Measurements from ENCODE around the gene GBGT1. TPM values are rescaled to one million over a fixed set of nuclear protein-coding genes. Genes with fewer than 3 reads are reported as not detected.

Gene GBGT1
- total and polyA plus RNA-seq, 2 donors (not counting 1 experiment from before 2014, with no cell fraction given), result 19.6 to 52.7 TPM

DNA sequence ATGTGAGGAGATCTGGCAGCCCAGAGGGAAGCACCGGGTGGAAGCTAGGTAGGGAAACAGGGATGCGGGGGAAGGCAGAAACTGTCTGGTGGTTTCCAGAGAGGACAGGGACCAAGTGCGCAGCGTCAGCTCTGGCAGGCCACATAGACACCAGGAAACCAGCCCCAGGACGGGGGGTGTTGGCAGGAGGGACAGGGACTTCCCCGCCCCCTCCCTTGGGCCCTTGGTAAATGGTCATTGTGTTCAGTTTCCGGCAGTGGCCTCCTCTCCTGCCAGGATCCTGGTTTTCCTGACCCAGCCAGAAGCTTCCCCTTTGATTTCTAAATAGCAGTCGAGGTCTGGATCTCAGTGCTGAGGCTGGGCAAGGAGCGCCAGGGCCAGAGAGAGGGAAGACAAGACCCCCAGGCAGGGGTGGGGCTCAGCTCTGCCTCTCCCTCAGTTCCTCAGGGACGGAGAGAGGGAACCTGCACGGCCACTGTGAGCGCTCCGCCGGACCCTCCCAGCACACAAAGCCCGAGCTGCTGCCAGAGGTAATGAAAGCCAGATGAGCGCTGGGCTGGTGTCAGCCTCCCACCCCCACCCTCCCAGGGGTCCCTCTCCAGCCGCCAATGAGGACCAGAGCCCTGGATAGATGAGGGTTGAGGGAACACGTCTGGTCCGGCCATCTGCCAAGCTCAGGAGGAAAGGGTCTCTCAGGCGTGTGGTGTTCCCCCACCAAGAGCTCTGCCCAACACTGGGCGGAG, 44.4 kb downstream of the GBGT1 start:
- Mint-ChIP-seq H3K27ac (peak overlapping the region; percentile 65), H3K4me1 (peaks cover 67% of the 10 kb centered on the region), H3K9me3 (ENCODE audit: insufficient read depth) (no peaks in the 10 kb centered on the region), H3K27me3 (no peaks in the 10 kb centered on the region), H3K4me3 (peak overlapping the region; percentile 86)
- Histone ChIP-seq H3K36me3 (replicated peaks in 1 of 2; ENCODE audit: control extremely low read depth in 1 of 2, control insufficient read depth in 1 of 2, extremely low read depth in 1 of 2, insufficient read depth in 2 of 2, low read length in 1 of 2) (no peaks in the 10 kb centered on the region), H3K27ac (ENCODE audit: low read length in 2 of 2) (no peak overlapping the region), H3K4me2 (replicated peaks; ENCODE audit: low read depth, low read length, poor library complexity, severe bottlenecking) (peak overlapping the region; percentile 100), H3K9ac (ENCODE audit: low read length) (no peak overlapping the region), H3K27me3 (replicated peaks in 1 of 4; ENCODE audit: control extremely low read depth in 1 of 4, control insufficient read depth in 3 of 4, insufficient read depth in 4 of 4, low read length in 3 of 4) (no peaks in the 10 kb centered on the region), H3K79me2 (ENCODE audit: control insufficient read depth, insufficient read depth, low read length) (peaks cover 61% of the 10 kb centered on the region), H3K9me3 (ENCODE audit: control extremely low read depth in 1 of 3, control insufficient read depth in 2 of 3, insufficient read depth in 1 of 3, low read length in 2 of 3) (no peaks in the 10 kb centered on the region), H3K4me1 (ENCODE audit: control insufficient read depth in 2 of 2, insufficient read depth in 2 of 2, low read length in 2 of 2) (peaks cover 40 to 55% of the 10 kb centered on the region in 2 donors), H2AFZ (ENCODE audit: insufficient read depth, low read depth, low read length, poor library complexity, severe bottlenecking) (no peak overlapping the region), H4K20me1 (ENCODE audit: control insufficient read depth, insufficient read depth, low read length, poor library complexity, severe bottlenecking) (peaks cover 57% of the 10 kb centered on the region), H3K4me3 (ENCODE audit: control extremely low read depth in 1 of 5, extremely low read depth in 1 of 5, insufficient read depth in 1 of 5, low read depth in 2 of 5, low read length in 4 of 5) (no peak overlapping the region)
- no peak for DNase-seq
- ChIA-PET CTCF (interaction anchor here (1.5 to 26.5 kb wide), 3 partner anchors 18 to 29 kb away, joined by 6 to 599 read pairs (median 7); no protein-coding TSS in a partner anchor), POLR2A (interaction anchor here (0.9 to 1.4 kb wide), 2 partner anchors 8 to 11 kb away, joined by 3 read pairs; no protein-coding TSS in a partner anchor)
- intact Hi-C loops (cut with micrococcal nuclease), result loop anchor here (10.0 kb wide), 1 partner anchor 356 kb away; the partner anchor contains the start of gene SLC2A6
- ATAC-seq (ENCODE audit: low read depth), result no peak
- TF ChIP-seq EZH2 (IDR thresholded peaks at IDR 0.05; ENCODE audit: borderline replicate concordance, insufficient read depth, low read depth, low read length, poor library complexity, severe bottlenecking), result no peak
- TF ChIP-seq, protein P1, sequence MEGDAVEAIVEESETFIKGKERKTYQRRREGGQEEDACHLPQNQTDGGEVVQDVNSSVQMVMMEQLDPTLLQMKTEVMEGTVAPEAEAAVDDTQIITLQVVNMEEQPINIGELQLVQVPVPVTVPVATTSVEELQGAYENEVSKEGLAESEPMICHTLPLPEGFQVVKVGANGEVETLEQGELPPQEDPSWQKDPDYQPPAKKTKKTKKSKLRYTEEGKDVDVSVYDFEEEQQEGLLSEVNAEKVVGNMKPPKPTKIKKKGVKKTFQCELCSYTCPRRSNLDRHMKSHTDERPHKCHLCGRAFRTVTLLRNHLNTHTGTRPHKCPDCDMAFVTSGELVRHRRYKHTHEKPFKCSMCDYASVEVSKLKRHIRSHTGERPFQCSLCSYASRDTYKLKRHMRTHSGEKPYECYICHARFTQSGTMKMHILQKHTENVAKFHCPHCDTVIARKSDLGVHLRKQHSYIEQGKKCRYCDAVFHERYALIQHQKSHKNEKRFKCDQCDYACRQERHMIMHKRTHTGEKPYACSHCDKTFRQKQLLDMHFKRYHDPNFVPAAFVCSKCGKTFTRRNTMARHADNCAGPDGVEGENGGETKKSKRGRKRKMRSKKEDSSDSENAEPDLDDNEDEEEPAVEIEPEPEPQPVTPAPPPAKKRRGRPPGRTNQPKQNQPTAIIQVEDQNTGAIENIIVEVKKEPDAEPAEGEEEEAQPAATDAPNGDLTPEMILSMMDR (IDR thresholded peaks at IDR 0.05), result no peak
- WGBS (ENCODE audit: insufficient coverage), result 89% methylated on average over 20 of the region's 21 CpGs

DNA sequence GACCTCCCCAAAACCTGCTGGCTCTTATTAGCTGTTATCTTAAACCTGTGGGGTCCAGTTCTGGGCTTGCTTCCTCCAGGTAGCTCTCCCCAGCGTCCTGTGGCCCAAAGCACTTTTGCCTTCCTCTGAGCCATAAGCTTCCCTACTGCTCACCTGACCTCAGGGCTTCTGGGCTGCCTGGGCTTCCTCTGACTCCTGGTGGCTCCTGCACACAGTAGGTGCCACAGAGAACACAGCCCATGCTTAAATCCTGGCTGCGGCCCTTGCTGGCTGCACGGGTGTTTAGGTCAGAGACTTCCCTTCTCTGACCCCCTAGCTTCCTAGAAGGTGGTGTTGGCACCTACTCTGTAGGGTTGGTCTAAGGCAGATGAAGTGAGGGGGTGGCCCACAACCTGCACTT, 45.1 kb downstream of the GBGT1 start:
- Histone ChIP-seq H3K9ac (ENCODE audit: low read length) (no peak overlapping the region), H3K9me3 (ENCODE audit: control extremely low read depth in 1 of 3, control insufficient read depth in 2 of 3, insufficient read depth in 1 of 3, low read length in 2 of 3) (no peaks in the 10 kb centered on the region), H3K4me1 (ENCODE audit: control insufficient read depth in 2 of 2, insufficient read depth in 2 of 2, low read length in 2 of 2) (peaks cover 47 to 62% of the 10 kb centered on the region in 2 donors), H3K27me3 (replicated peaks in 1 of 4; ENCODE audit: control extremely low read depth in 1 of 4, control insufficient read depth in 3 of 4, insufficient read depth in 4 of 4, low read length in 3 of 4) (no peaks in the 10 kb centered on the region), H4K20me1 (ENCODE audit: control insufficient read depth, insufficient read depth, low read length, poor library complexity, severe bottlenecking) (peaks cover 64% of the 10 kb centered on the region), H3K36me3 (replicated peaks in 1 of 2; ENCODE audit: control extremely low read depth in 1 of 2, control insufficient read depth in 1 of 2, extremely low read depth in 1 of 2, insufficient read depth in 2 of 2, low read length in 1 of 2) (no peaks in the 10 kb centered on the region), H3K27ac (ENCODE audit: low read length in 2 of 2) (no peak overlapping the region), H3K4me3 (ENCODE audit: control extremely low read depth in 1 of 5, extremely low read depth in 1 of 5, insufficient read depth in 1 of 5, low read depth in 2 of 5, low read length in 4 of 5) (no peak overlapping the region), H3K4me2 (replicated peaks; ENCODE audit: low read depth, low read length, poor library complexity, severe bottlenecking) (no peak overlapping the region), H2AFZ (ENCODE audit: insufficient read depth, low read depth, low read length, poor library complexity, severe bottlenecking) (no peak overlapping the region), H3K79me2 (ENCODE audit: control insufficient read depth, insufficient read depth, low read length) (peaks cover 65% of the 10 kb centered on the region)
- Mint-ChIP-seq H3K27me3 (no peaks in the 10 kb centered on the region), H3K27ac (peak overlapping the region; percentile 65), H3K4me3 (peak overlapping the region; percentile 67), H3K9me3 (ENCODE audit: insufficient read depth) (no peaks in the 10 kb centered on the region), H3K4me1 (peaks cover 67% of the 10 kb centered on the region)
- TF ChIP-seq EZH2 (IDR thresholded peaks at IDR 0.05; ENCODE audit: borderline replicate concordance, insufficient read depth, low read depth, low read length, poor library complexity, severe bottlenecking), result no peak
- TF ChIP-seq, protein P1 (IDR thresholded peaks at IDR 0.05), result no peak
- ATAC-seq (ENCODE audit: low read depth), result no peak
- POLR2A ChIA-PET, result interaction anchor here (0.9 to 1.9 kb wide), 3 partner anchors 8 to 15 kb away, joined by 3 to 6 read pairs (median 3); no protein-coding TSS in a partner anchor
- 100% methylated on average over 3 of the region's 3 CpGs for WGBS (ENCODE audit: insufficient coverage)
- DNase-seq, result no peak
- intact Hi-C loops (cut with micrococcal nuclease), result loop anchor here (10.0 kb wide), 1 partner anchor 356 kb away; the partner anchor contains the start of gene SLC2A6
- CTCF ChIA-PET, result interaction anchor here (1.5 to 26.5 kb wide), 4 partner anchors 15 to 30 kb away, joined by 6 to 599 read pairs (median 7); no protein-coding TSS in a partner anchor

Measured in B cell (primary cell).